Mesenchymal stem cell (in vitro differentiated cells and primary cell): ENCODE data around the gene MGST2.
A peak's percentile ranks its signal among the peaks of the same experiment; 100 is the strongest.

Experiments used
- DNase-seq: peaks from one replicate; pipeline ENCODE4 v3.0.0-alpha.2; 2013
- H2AFZ ChIP-seq: one replicate; pipeline ENCODE4 v1.6.1; 2013; ENCODE audit warnings: low read depth, mild to moderate bottlenecking, control low read depth, inconsistent platforms, low read length, moderate library complexity
- H2AK5ac ChIP-seq: 2 replicates; pipeline ENCODE4 v1.6.1; 2013; ENCODE audit warnings: low read length, moderate library complexity, mild to moderate bottlenecking, inconsistent platforms; ENCODE audit not compliant: severe bottlenecking
- H2BK120ac ChIP-seq: one replicate; pipeline ENCODE4 v1.6.1; 2013; ENCODE audit warnings: low read depth, mild to moderate bottlenecking, inconsistent platforms, low read length, moderate library complexity
- H2BK12ac ChIP-seq, 2 experiments: one replicate each; pipeline ENCODE4 v1.6.1; 2013; ENCODE audit warnings: inconsistent platforms in 2 of 2, low read length in 2 of 2, mild to moderate bottlenecking in 2 of 2, moderate library complexity in 2 of 2, control low read depth in 1 of 2
- H2BK15ac ChIP-seq: one replicate; pipeline ENCODE4 v1.6.1; 2013; ENCODE audit warnings: mild to moderate bottlenecking, low read depth, inconsistent platforms; ENCODE audit not compliant: poor library complexity, severe bottlenecking
- H2BK5ac ChIP-seq: 2 replicates; pipeline ENCODE4 v1.6.1; 2013; ENCODE audit warnings: low read depth, mild to moderate bottlenecking, low read length, control low read depth, inconsistent platforms; ENCODE audit not compliant: poor library complexity, severe bottlenecking
- H3K14ac ChIP-seq, 2 experiments: one replicate each; pipeline ENCODE4 v1.6.1; 2013; ENCODE audit warnings: inconsistent platforms in 2 of 2, low read length in 2 of 2, control low read depth in 1 of 2, mild to moderate bottlenecking in 1 of 2, moderate library complexity in 1 of 2
- H3K18ac ChIP-seq, 2 experiments: one replicate each; pipeline ENCODE4 v1.6.1; 2013; ENCODE audit warnings: inconsistent platforms in 2 of 2, low read length in 2 of 2, control low read depth in 1 of 2, low read depth in 1 of 2, mild to moderate bottlenecking in 1 of 2
- H3K23ac ChIP-seq, 2 experiments: one replicate each; pipeline ENCODE4 v1.6.1; 2013; ENCODE audit warnings: inconsistent platforms in 2 of 2, low read length in 2 of 2, mild to moderate bottlenecking in 2 of 2, moderate library complexity in 2 of 2, control low read depth in 1 of 2
- H3K27ac ChIP-seq: 2 replicates; pipeline ENCODE4 v1.5.1; 2013; ENCODE audit warnings: mild to moderate bottlenecking, moderate library complexity, low read length, control low read depth, inconsistent platforms; ENCODE audit not compliant: poor library complexity, severe bottlenecking
- H3K27me3 ChIP-seq, 2 experiments: 2 replicates each; pipeline versions ENCODE4 v1.6.1 to v1.7.0; 2013; ENCODE audit warnings: low read length in 2 of 2, mild to moderate bottlenecking in 2 of 2, moderate library complexity in 2 of 2, control low read depth in 1 of 2, inconsistent platforms in 1 of 2; ENCODE audit not compliant: control insufficient read depth in 1 of 2, insufficient read depth in 1 of 2
- H3K36me3 ChIP-seq, 2 experiments: 2 replicates each; pipeline versions ENCODE4 v1.6.1 to v1.7.0; 2013; ENCODE audit warnings: low read length in 2 of 2, control low read depth in 1 of 2, inconsistent platforms in 1 of 2, low read depth in 1 of 2, mild to moderate bottlenecking in 1 of 2; ENCODE audit not compliant: insufficient read depth in 2 of 2, control insufficient read depth in 1 of 2
- H3K4ac ChIP-seq, 2 experiments: one replicate each; pipeline ENCODE4 v1.6.1; 2013; ENCODE audit warnings: inconsistent platforms in 2 of 2, low read length in 2 of 2, mild to moderate bottlenecking in 2 of 2, moderate library complexity in 2 of 2, control low read depth in 1 of 2, low read depth in 1 of 2
- H3K4me1 ChIP-seq: 2 replicates; pipeline ENCODE4 v1.6.1; 2013; ENCODE audit warnings: low read depth, low read length, control low read depth; ENCODE audit not compliant: control insufficient read depth, insufficient read depth
- H3K4me2 ChIP-seq: 2 replicates; pipeline ENCODE4 v1.6.1; 2013; ENCODE audit warnings: low read length, mild to moderate bottlenecking, inconsistent platforms; ENCODE audit not compliant: poor library complexity, severe bottlenecking
- H3K4me3 ChIP-seq, 2 experiments: 2 replicates each; pipeline versions ENCODE4 v1.5.1 to v1.7.0; 2013; ENCODE audit warnings: low read length in 2 of 2, mild to moderate bottlenecking in 2 of 2, control low read depth in 1 of 2, low read depth in 1 of 2; ENCODE audit not compliant: insufficient read depth in 1 of 2
- H3K79me1 ChIP-seq: replicated peaks from 2 replicates; pipeline ENCODE4 v1.6.1; 2013; ENCODE audit warnings: mild to moderate bottlenecking, control low read depth, low read length, inconsistent platforms; ENCODE audit not compliant: poor library complexity, severe bottlenecking
- H3K9ac ChIP-seq: 2 replicates; pipeline ENCODE4 v1.7.0; 2013; ENCODE audit warnings: mild to moderate bottlenecking, low read length, moderate library complexity
- H3K9me3 ChIP-seq: 2 replicates; pipeline ENCODE4 v1.7.0; 2013; ENCODE audit warnings: mild to moderate bottlenecking, low read length; ENCODE audit not compliant: control insufficient read depth
- H4K8ac ChIP-seq: one replicate; pipeline ENCODE4 v1.6.1; 2013; ENCODE audit warnings: inconsistent platforms, mild to moderate bottlenecking, low read length, moderate library complexity
- H4K91ac ChIP-seq: one replicate; pipeline ENCODE4 v1.6.1; 2013; ENCODE audit warnings: mild to moderate bottlenecking, low read length, inconsistent platforms
- WGBS: methylation state at CpG from one replicate; pipeline ENCODE4 v1.1.7; 2013; ENCODE audit warnings: mixed read lengths; 5-methylcytosine and 5-hydroxymethylcytosine counted together

Gene MGST2

GRCh38 chr4:139743027-139743426, 77.4 kb downstream of the MGST2 start:
- Histone ChIP-seq H4K91ac (no peak overlapping the region), H3K18ac (no peak overlapping the region), H3K27ac (no peak overlapping the region), H2BK120ac (no peak overlapping the region), H4K8ac (no peak overlapping the region), H3K4ac (no peak overlapping the region), H2BK12ac (no peak overlapping the region), H2BK5ac (no peak overlapping the region), H3K4me1 (peaks cover 6% of the 10 kb centered on the region), H2BK15ac (no peak overlapping the region), H3K9ac (no peak overlapping the region), H3K27me3 (no peaks in the 10 kb centered on the region), H2AFZ (no peak overlapping the region), H3K9me3 (no peaks in the 10 kb centered on the region), H3K14ac (no peak overlapping the region), H3K4me3 (no peak overlapping the region), H3K36me3 (no peaks in the 10 kb centered on the region), H3K79me1 (peaks cover 2% of the 10 kb centered on the region), H3K23ac (no peak overlapping the region), H2AK5ac (no peak overlapping the region), H3K4me2 (no peak overlapping the region)
- no peak for DNase-seq
- WGBS, result 67% methylated on average over 3 of the region's 5 CpGs

DNA sequence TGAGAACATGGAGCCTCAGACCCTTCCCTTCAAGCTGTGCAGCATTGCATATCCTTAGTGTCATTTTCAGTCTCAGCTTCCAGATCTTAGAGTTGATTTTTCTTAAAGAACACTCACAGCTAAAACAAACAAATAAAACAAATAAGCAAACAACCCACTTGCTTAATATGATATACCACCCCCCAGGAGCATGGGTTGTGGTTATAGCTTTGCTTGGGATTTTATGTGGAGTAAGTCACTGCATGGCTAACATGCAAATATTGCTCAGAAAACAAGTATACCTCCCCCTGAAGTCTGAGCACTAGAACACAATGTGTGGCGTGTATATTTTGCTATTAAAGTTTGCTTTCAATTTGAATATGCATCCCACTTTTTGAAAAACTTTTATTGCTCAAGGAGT, 78.6 kb downstream of the MGST2 start:
- Histone ChIP-seq H4K91ac (no peak overlapping the region), H3K79me1 (peaks cover 2% of the 10 kb centered on the region), H3K9ac (no peak overlapping the region), H3K4me2 (no peak overlapping the region), H3K9me3 (no peaks in the 10 kb centered on the region), H3K36me3 (no peaks in the 10 kb centered on the region), H3K23ac (no peak overlapping the region), H3K4me3 (no peak overlapping the region), H3K4ac (no peak overlapping the region), H3K18ac (no peak overlapping the region), H3K27me3 (no peaks in the 10 kb centered on the region), H2AK5ac (no peak overlapping the region), H2AFZ (no peak overlapping the region), H3K14ac (no peak overlapping the region), H3K27ac (no peak overlapping the region), H2BK12ac (no peak overlapping the region), H2BK15ac (no peak overlapping the region), H2BK120ac (no peak overlapping the region), H3K4me1 (peaks cover 6% of the 10 kb centered on the region), H2BK5ac (no peak overlapping the region), H4K8ac (no peak overlapping the region)
- no peak for DNase-seq
- WGBS, result 100% methylated on average over 1 of the region's 1 CpG

GRCh38 chr4:139745111-139745639, 79.6 kb downstream of the MGST2 start:
- H3K4ac ChIP-seq, result no peak overlapping the region
- no peak overlapping the region for H3K18ac ChIP-seq
- peaks cover 6% of the 10 kb centered on the region for H3K4me1 ChIP-seq
- no peak overlapping the region for H2BK120ac ChIP-seq
- H2BK15ac ChIP-seq, result no peak overlapping the region
- WGBS, result 92% methylated on average over 6 of the region's 6 CpGs
- H3K23ac ChIP-seq, result no peak overlapping the region
- H3K9ac ChIP-seq, result no peak overlapping the region
- no peak overlapping the region for H2BK12ac ChIP-seq
- no peaks in the 10 kb centered on the region for H3K9me3 ChIP-seq
- no peak overlapping the region for H2BK5ac ChIP-seq
- DNase-seq, result no peak
- no peak overlapping the region for H2AK5ac ChIP-seq
- H3K4me3 ChIP-seq, result no peak overlapping the region
- H4K8ac ChIP-seq, result no peak overlapping the region
- H4K91ac ChIP-seq, result no peak overlapping the region
- no peak overlapping the region for H2AFZ ChIP-seq
- H3K14ac ChIP-seq, result no peak overlapping the region
- no peaks in the 10 kb centered on the region for H3K27me3 ChIP-seq
- no peak overlapping the region for H3K27ac ChIP-seq
- H3K4me2 ChIP-seq, result no peak overlapping the region
- peaks cover 2% of the 10 kb centered on the region for H3K79me1 ChIP-seq
- H3K36me3 ChIP-seq, result no peaks in the 10 kb centered on the region

GRCh38 chr4:139746431-139747171, 81.0 kb downstream of the MGST2 start:
- H4K91ac ChIP-seq, result no peak overlapping the region
- H3K4me1 ChIP-seq, result peaks cover 4% of the 10 kb centered on the region
- no peak overlapping the region for H2AFZ ChIP-seq
- no peaks in the 10 kb centered on the region for H3K36me3 ChIP-seq
- no peak overlapping the region for H2AK5ac ChIP-seq
- H3K14ac ChIP-seq, result no peak overlapping the region
- H3K9me3 ChIP-seq, result no peaks in the 10 kb centered on the region
- no peak overlapping the region for H3K4me2 ChIP-seq
- H3K27me3 ChIP-seq, result no peaks in the 10 kb centered on the region
- H3K23ac ChIP-seq, result no peak overlapping the region
- H2BK120ac ChIP-seq, result no peak overlapping the region
- H3K4me3 ChIP-seq, result no peak overlapping the region
- peak overlapping the region in 1 of 2 experiments; percentile 27 for H3K4ac ChIP-seq
- H2BK5ac ChIP-seq, result no peak overlapping the region
- peak overlapping the region in 1 of 2 experiments; percentile 30 for H2BK12ac ChIP-seq
- H3K27ac ChIP-seq, result no peak overlapping the region
- no peak for DNase-seq
- H4K8ac ChIP-seq, result peak overlapping the region; percentile 56
- H3K18ac ChIP-seq, result peak overlapping the region; percentile 56 to 76
- peaks cover 4% of the 10 kb centered on the region for H3K79me1 ChIP-seq
- no peak overlapping the region for H3K9ac ChIP-seq
- no peak overlapping the region for H2BK15ac ChIP-seq
- WGBS, result 27% methylated on average over 12 of the region's 12 CpGs
